HG03571 (cell line): ENCODE data around the gene PDZD2.
"Not testable (repeated sequence)": the region's sequence is repeated elsewhere in the genome, so short reads cannot be mapped to it uniquely, and the experiment has no call there.

ENCODE experiments used
- ATAC-seq: cut with Tn5 transposase; IDR thresholded peaks from one replicate; pipeline ENCODE4 v1.9.1; 2021; ENCODE audit not compliant: unreplicated experiment

PDZD2 gene

GRCh38 chr5:31731016-31731415 is 92.1 kb downstream of the PDZD2 start:
- no peak for ATAC-seq

GRCh38 chr5:31731710-31732301 is 92.9 kb downstream of the PDZD2 start:
- ATAC-seq = no peak

- ATAC-seq = not testable (repeated sequence)
Observed at GRCh38 chr5:31732821-31733220, 93.9 kb downstream of the PDZD2 start.

- no peak for ATAC-seq
Observed at GRCh38 chr5:31733371-31733770, 94.4 kb downstream of the PDZD2 start.

- no peak for ATAC-seq
Observed at GRCh38 chr5:31736127-31736526, 97.2 kb downstream of the PDZD2 start.

GRCh38 chr5:31738199-31738598 is 99.3 kb downstream of the PDZD2 start:
- ATAC-seq = no peak

GRCh38 chr5:31741496-31741895 is 102.6 kb downstream of the PDZD2 start:
- ATAC-seq = no peak

- no peak for ATAC-seq
Observed at GRCh38 chr5:31743678-31744077, 104.7 kb downstream of the PDZD2 start.

GRCh38 chr5:31748458-31749172 is 109.7 kb downstream of the PDZD2 start:
- ATAC-seq = no peak

GRCh38 chr5:31750215-31750614 is 111.3 kb downstream of the PDZD2 start:
- ATAC-seq = no peak

GRCh38 chr5:31751610-31752009 is 112.7 kb downstream of the PDZD2 start:
- no peak for ATAC-seq

GRCh38 chr5:31753700-31754357 is 114.9 kb downstream of the PDZD2 start:
- ATAC-seq = no peak

- ATAC-seq = no peak
Observed at GRCh38 chr5:31754358-31754704, 115.4 kb downstream of the PDZD2 start.

GRCh38 chr5:31754741-31755675 is 116.1 kb downstream of the PDZD2 start:
- no peak for ATAC-seq

- no peak for ATAC-seq
Observed at GRCh38 chr5:31755676-31756230, 116.8 kb downstream of the PDZD2 start.

GRCh38 chr5:31757806-31758205 is 118.9 kb downstream of the PDZD2 start:
- no peak for ATAC-seq

- ATAC-seq = no peak
Observed at GRCh38 chr5:31758803-31759425, 120.0 kb downstream of the PDZD2 start.

GRCh38 chr5:31759925-31760324 is 121.0 kb downstream of the PDZD2 start:
- ATAC-seq = no peak

GRCh38 chr5:31761877-31762276 is 122.9 kb downstream of the PDZD2 start:
- no peak for ATAC-seq

GRCh38 chr5:31763424-31763823 is 124.5 kb downstream of the PDZD2 start:
- no peak for ATAC-seq

- ATAC-seq = not testable (repeated sequence)
Observed at GRCh38 chr5:31764687-31765086, 125.8 kb downstream of the PDZD2 start.
